ENCODE results near the gene GGA1. TPM values are rescaled to one million over a fixed set of nuclear protein-coding genes. Genes with fewer than 3 reads are reported as not detected.
"Not testable (repeated sequence)": the region's sequence is repeated elsewhere in the genome, so short reads cannot be mapped to it uniquely, and the experiment has no call there.

Gene GGA1
- total RNA-seq, 1 donor from 2014 or later = 15.7 TPM

GRCh38 chr22:37591823-37592404, 16.7 kb upstream of the GGA1 start:
- peak overlapping the region in 1 of 3 donors; percentile 9 for H3K4me3 ChIP-seq (ENCODE audit: low read length in 3 of 3)
- H3K27me3 ChIP-seq (ENCODE audit: control insufficient read depth in 3 of 3, insufficient read depth in 3 of 3, low read length in 3 of 3) = peaks cover 0 to 3% (median 0%) of the 10 kb centered on the region in 3 donors
- H3K9ac ChIP-seq (ENCODE audit: low read depth in 1 of 3, low read length in 3 of 3) = no peak overlapping the region
- no peak overlapping the region for H3K27ac ChIP-seq (ENCODE audit: low read depth, low read length)
- H3K4me1 ChIP-seq (ENCODE audit: control insufficient read depth in 3 of 3, insufficient read depth in 3 of 3, low read length in 3 of 3) = peaks cover 0 to 5% (median 0%) of the 10 kb centered on the region in 3 donors
- no peaks in the 10 kb centered on the region for H3K36me3 ChIP-seq (ENCODE audit: control insufficient read depth in 3 of 3, insufficient read depth in 3 of 3, low read length in 3 of 3)
- no peaks in the 10 kb centered on the region for H3K9me3 ChIP-seq (ENCODE audit: control insufficient read depth in 3 of 3, low read length in 3 of 3)

DNA sequence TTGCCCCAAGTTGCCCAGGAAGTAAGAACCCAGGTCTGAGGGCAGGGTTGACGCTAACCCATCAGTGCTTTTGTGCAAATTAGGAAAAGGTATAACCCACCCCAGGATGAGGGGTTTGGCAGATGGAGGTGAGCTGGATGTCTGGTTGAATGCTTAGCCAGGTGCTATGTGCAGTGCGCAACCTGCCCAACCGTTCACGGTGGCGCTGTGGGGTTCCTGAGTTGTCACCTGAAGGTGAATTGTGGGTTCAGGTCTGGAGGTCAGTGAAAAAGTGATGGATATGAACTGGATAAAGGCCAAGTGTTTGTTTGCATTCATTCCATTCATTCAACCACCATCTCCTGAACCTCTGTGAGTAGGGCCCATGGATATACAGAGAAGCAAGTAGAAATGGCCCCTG, 14.4 kb upstream of the GGA1 start:
- H3K9ac ChIP-seq (ENCODE audit: low read depth in 1 of 3, low read length in 3 of 3) = no peak overlapping the region
- no peaks in the 10 kb centered on the region for H3K36me3 ChIP-seq (ENCODE audit: control insufficient read depth in 3 of 3, insufficient read depth in 3 of 3, low read length in 3 of 3)
- H3K27ac ChIP-seq (ENCODE audit: low read depth, low read length) = no peak overlapping the region
- H3K27me3 ChIP-seq (ENCODE audit: control insufficient read depth in 3 of 3, insufficient read depth in 3 of 3, low read length in 3 of 3) = peaks cover 0 to 3% (median 0%) of the 10 kb centered on the region in 3 donors
- no peaks in the 10 kb centered on the region for H3K9me3 ChIP-seq (ENCODE audit: control insufficient read depth in 3 of 3, low read length in 3 of 3)
- no peak overlapping the region for H3K4me3 ChIP-seq (ENCODE audit: low read length in 3 of 3)
- peaks cover under 1 to 10% (median 3%) of the 10 kb centered on the region in 3 donors for H3K4me1 ChIP-seq (ENCODE audit: control insufficient read depth in 3 of 3, insufficient read depth in 3 of 3, low read length in 3 of 3)

- Histone ChIP-seq H3K4me1 (ENCODE audit: control insufficient read depth in 3 of 3, insufficient read depth in 3 of 3, low read length in 3 of 3) (peaks cover 4 to 6% (median 4%) of the 10 kb centered on the region in 3 donors), H3K27ac (ENCODE audit: low read depth, low read length) (no peak overlapping the region), H3K4me3 (ENCODE audit: low read length in 3 of 3) (no peak overlapping the region), H3K9me3 (ENCODE audit: control insufficient read depth in 3 of 3, low read length in 3 of 3) (no peaks in the 10 kb centered on the region), H3K9ac (ENCODE audit: low read depth in 1 of 3, low read length in 3 of 3) (peak overlapping the region in 1 of 3 donors; percentile 16), H3K27me3 (ENCODE audit: control insufficient read depth in 3 of 3, insufficient read depth in 3 of 3, low read length in 3 of 3) (peaks cover 0 to 12% (median 0%) of the 10 kb centered on the region in 3 donors), H3K36me3 (ENCODE audit: control insufficient read depth in 3 of 3, insufficient read depth in 3 of 3, low read length in 3 of 3) (no peaks in the 10 kb centered on the region)
Observed at GRCh38 chr22:37599153-37599552, 9.5 kb upstream of the GGA1 start.

GRCh38 chr22:37601203-37601539, 7.5 kb upstream of the GGA1 start:
- H3K4me3 ChIP-seq (ENCODE audit: low read length in 3 of 3) = no peak overlapping the region

DNA sequence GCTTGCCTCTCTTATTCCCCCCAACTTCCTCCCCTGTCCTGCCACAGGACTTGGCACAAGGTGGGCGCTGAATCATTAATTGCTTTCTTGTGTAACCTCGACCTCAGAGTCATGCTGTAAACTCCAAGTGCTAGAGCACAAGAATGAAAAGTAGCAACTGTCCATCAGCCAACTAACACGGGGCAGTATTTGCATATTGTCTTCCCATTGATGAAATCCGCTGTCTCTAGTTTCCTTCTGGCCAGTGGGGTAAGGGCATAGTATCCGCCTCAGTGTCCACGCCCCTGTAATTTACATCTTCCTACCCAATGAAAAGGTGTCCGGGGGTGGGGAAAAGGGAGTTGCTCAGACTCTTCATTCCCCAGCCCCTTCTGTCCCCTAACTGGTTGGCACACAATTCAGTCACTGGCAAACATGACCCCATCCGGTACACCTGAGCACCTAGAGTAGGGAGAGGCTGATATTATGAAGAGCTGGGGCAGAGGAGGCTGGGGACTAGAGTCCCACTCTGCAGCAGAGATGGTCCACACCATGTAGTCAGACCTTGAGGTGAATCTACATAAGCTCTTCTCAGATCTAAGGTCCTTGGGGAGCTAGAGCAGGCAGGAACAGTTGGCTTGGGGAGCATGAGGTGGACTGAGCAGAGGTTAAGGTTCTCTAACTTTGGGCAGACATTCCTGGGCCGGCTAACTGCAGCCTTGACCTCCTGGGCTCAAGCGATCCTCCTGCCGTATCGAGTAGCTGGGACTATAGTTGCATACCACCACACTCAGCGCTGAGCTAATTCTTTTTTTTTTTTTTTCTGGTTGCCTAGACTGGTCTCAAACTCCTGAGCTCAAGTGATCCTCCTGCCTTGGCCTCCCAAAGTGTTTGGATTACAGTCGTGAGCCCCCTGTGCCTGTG, 6.8 kb upstream of the GGA1 start:
- Histone ChIP-seq H3K27ac (ENCODE audit: low read depth, low read length) (no peak overlapping the region), H3K36me3 (ENCODE audit: control insufficient read depth in 3 of 3, insufficient read depth in 3 of 3, low read length in 3 of 3) (no peaks in the 10 kb centered on the region), H3K9ac (ENCODE audit: low read depth in 1 of 3, low read length in 3 of 3) (no peak overlapping the region), H3K4me1 (ENCODE audit: control insufficient read depth in 3 of 3, insufficient read depth in 3 of 3, low read length in 3 of 3) (peaks cover 4 to 6% (median 4%) of the 10 kb centered on the region in 3 donors), H3K27me3 (ENCODE audit: control insufficient read depth in 3 of 3, insufficient read depth in 3 of 3, low read length in 3 of 3) (peaks cover 0 to 12% (median 3%) of the 10 kb centered on the region in 3 donors), H3K4me3 (ENCODE audit: low read length in 3 of 3) (no peak overlapping the region), H3K9me3 (ENCODE audit: control insufficient read depth in 3 of 3, low read length in 3 of 3) (no peaks in the 10 kb centered on the region)

More at GRCh38 chr22:37601203-37601539, 7.5 kb upstream of the GGA1 start:
- Histone ChIP-seq H3K27ac (ENCODE audit: low read depth, low read length) (no peak overlapping the region), H3K27me3 (ENCODE audit: control insufficient read depth in 3 of 3, insufficient read depth in 3 of 3, low read length in 3 of 3) (peaks cover 0 to 12% (median 3%) of the 10 kb centered on the region in 3 donors), H3K9ac (ENCODE audit: low read depth in 1 of 3, low read length in 3 of 3) (no peak overlapping the region), H3K9me3 (ENCODE audit: control insufficient read depth in 3 of 3, low read length in 3 of 3) (no peaks in the 10 kb centered on the region), H3K36me3 (ENCODE audit: control insufficient read depth in 3 of 3, insufficient read depth in 3 of 3, low read length in 3 of 3) (no peaks in the 10 kb centered on the region), H3K4me1 (ENCODE audit: control insufficient read depth in 3 of 3, insufficient read depth in 3 of 3, low read length in 3 of 3) (peaks cover 4 to 6% (median 4%) of the 10 kb centered on the region in 3 donors)

DNA sequence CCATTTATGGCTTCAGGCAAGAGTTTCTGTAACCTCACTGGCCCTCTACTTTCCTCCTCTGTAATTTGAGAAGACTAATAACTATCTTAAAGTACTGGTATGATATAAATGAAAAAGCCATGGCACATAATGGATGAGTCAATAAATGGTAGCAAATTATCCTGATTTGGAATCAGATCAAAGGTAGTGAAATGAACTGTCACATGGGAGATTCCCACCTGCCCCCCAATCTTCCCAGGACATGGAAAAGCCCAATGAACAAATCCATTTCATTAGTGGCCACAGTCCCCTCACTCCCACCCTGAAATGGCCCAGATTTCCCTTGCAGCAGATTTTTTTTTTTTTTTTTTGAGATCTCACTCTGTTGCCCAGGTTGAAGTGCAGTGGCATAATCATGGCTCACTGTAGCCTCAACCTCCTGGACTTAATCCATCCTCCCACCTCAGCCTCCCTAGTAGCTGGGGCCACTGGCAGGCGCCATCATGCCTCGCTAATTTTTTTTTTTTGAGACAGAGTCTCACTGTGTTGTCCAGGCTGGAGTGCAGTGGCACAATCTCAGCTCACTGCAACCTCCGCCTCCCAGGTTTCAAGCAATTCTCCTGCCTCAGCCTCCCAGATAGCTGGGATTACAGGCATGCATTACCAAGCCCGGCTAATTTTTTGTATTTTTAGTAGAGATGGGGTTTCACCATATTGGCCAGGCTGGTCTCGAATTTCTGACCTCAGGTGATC, 5.9 kb upstream of the GGA1 start:
- Histone ChIP-seq H3K4me1 (ENCODE audit: control insufficient read depth in 3 of 3, insufficient read depth in 3 of 3, low read length in 3 of 3) (peaks cover 9 to 13% (median 9%) of the 10 kb centered on the region in 3 donors), H3K27me3 (ENCODE audit: control insufficient read depth in 3 of 3, insufficient read depth in 3 of 3, low read length in 3 of 3) (peaks cover 0 to 12% (median 3%) of the 10 kb centered on the region in 3 donors)
- not testable (repeated sequence) for H3K9ac ChIP-seq (ENCODE audit: low read depth in 1 of 3, low read length in 3 of 3); H3K27ac ChIP-seq (ENCODE audit: low read depth, low read length); H3K36me3 ChIP-seq (ENCODE audit: control insufficient read depth in 3 of 3, insufficient read depth in 3 of 3, low read length in 3 of 3); H3K9me3 ChIP-seq (ENCODE audit: control insufficient read depth in 3 of 3, low read length in 3 of 3); H3K4me3 ChIP-seq (ENCODE audit: low read length in 3 of 3)

DNA sequence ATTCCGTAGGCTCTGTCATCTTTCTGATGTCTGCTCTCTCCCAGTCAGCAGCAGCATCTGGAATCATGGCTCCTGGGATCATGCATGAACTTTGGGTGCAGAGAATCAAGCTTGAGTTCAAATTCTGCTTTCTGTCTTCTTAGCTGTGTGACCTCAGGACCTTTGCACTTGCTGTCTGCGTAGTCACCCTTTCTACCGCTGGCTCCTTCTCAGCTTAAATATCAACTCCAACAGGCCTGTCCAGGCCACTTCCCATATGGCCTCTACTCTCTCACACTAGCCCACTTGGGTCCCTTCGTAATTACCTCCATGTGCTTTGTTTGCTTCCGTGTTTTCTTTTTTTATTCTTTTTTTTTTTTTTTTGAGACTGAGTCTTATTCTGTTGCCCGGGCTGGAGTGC, 4.6 kb upstream of the GGA1 start:
- Histone ChIP-seq H3K36me3 (ENCODE audit: control insufficient read depth in 3 of 3, insufficient read depth in 3 of 3, low read length in 3 of 3) (no peaks in the 10 kb centered on the region), H3K4me3 (ENCODE audit: low read length in 3 of 3) (no peak overlapping the region), H3K9ac (ENCODE audit: low read depth in 1 of 3, low read length in 3 of 3) (no peak overlapping the region), H3K27ac (ENCODE audit: low read depth, low read length) (no peak overlapping the region), H3K9me3 (ENCODE audit: control insufficient read depth in 3 of 3, low read length in 3 of 3) (no peaks in the 10 kb centered on the region), H3K4me1 (ENCODE audit: control insufficient read depth in 3 of 3, insufficient read depth in 3 of 3, low read length in 3 of 3) (peaks cover 9 to 13% (median 10%) of the 10 kb centered on the region in 3 donors), H3K27me3 (ENCODE audit: control insufficient read depth in 3 of 3, insufficient read depth in 3 of 3, low read length in 3 of 3) (peaks cover 0 to 12% (median 3%) of the 10 kb centered on the region in 3 donors)

GRCh38 chr22:37604875-37605274, 3.8 kb upstream of the GGA1 start:
- Histone ChIP-seq H3K27ac (ENCODE audit: low read depth, low read length) (no peak overlapping the region), H3K4me3 (ENCODE audit: low read length in 3 of 3) (no peak overlapping the region), H3K9me3 (ENCODE audit: control insufficient read depth in 3 of 3, low read length in 3 of 3) (no peaks in the 10 kb centered on the region), H3K36me3 (ENCODE audit: control insufficient read depth in 3 of 3, insufficient read depth in 3 of 3, low read length in 3 of 3) (no peaks in the 10 kb centered on the region), H3K4me1 (ENCODE audit: control insufficient read depth in 3 of 3, insufficient read depth in 3 of 3, low read length in 3 of 3) (peaks cover 13 to 18% (median 15%) of the 10 kb centered on the region in 3 donors), H3K27me3 (ENCODE audit: control insufficient read depth in 3 of 3, insufficient read depth in 3 of 3, low read length in 3 of 3) (peaks cover 0 to 12% (median 3%) of the 10 kb centered on the region in 3 donors), H3K9ac (ENCODE audit: low read depth in 1 of 3, low read length in 3 of 3) (no peak overlapping the region)

DNA sequence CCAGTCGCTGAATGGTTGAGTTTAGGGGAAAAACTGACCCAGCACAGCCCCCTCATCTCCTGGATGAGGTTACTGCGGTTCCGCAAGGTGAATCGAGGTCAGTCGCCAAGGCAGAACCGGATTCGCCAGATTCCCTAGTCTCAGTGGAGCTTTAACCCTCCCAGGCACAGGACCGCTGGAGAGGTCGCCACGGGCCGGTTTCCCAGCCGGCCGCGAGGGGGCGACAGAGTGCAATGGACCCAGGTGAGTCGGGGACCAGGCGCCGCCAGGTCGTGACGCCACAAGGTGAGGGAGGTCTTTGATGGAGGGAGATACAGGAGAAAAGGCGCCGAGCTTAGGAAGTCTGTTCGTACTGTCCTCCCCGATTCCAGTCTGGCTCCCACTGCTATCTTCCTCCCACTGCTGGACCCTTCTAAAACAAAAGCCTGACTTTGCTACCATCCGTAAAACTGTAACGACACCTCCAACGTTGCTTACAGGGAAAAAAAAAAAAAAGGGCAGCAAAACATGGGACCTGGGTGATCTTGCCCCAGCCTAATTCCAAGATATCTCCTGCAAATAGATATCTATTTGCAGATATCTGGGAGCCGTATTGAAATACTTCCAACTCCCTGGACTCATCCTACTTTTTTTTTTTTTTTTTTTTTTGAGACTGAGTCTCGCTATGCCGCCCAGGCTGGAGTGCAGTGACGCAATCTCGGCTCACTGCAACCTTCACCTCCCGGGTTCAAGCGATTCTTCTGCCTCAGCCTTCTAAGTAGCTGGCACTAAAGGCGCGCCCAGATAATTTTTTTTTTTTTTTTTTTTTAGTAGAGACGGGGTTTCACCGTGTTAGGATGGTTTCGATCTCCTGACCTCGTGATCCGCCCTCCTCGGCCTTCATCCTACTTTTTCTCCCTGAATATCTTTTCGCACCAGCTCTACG, 1.4 kb upstream of the GGA1 start:
- Histone ChIP-seq H3K9me3 (ENCODE audit: control insufficient read depth in 3 of 3, low read length in 3 of 3) (no peaks in the 10 kb centered on the region), H3K4me1 (ENCODE audit: control insufficient read depth in 3 of 3, insufficient read depth in 3 of 3, low read length in 3 of 3) (peaks cover 28 to 32% (median 32%) of the 10 kb centered on the region in 3 donors), H3K36me3 (ENCODE audit: control insufficient read depth in 3 of 3, insufficient read depth in 3 of 3, low read length in 3 of 3) (no peaks in the 10 kb centered on the region), H3K9ac (ENCODE audit: low read depth in 1 of 3, low read length in 3 of 3) (no peak overlapping the region), H3K27me3 (ENCODE audit: control insufficient read depth in 3 of 3, insufficient read depth in 3 of 3, low read length in 3 of 3) (peaks cover 0 to 4% (median 3%) of the 10 kb centered on the region in 3 donors), H3K4me3 (ENCODE audit: low read length in 3 of 3) (peak overlapping the region; percentile 28 to 60 (median 49)), H3K27ac (ENCODE audit: low read depth, low read length) (no peak overlapping the region)

Data from skeletal muscle tissue (tissue), 4 donors.